H9 (cell line): Measurements from ENCODE around the gene DNLZ. TPM values are rescaled to one million over a fixed set of nuclear protein-coding genes. Genes with fewer than 3 reads are reported as not detected.

Experiments used
- DNase-seq: peaks from one replicate; pipeline ENCODE4 v3.0.0-alpha.2; 2017
- H2AFZ ChIP-seq: one replicate; pipeline ENCODE4 v1.6.1; 2013; ENCODE audit warnings: mild to moderate bottlenecking, low read length, control low read depth, moderate library complexity
- H2AK5ac ChIP-seq: 2 replicates; pipeline ENCODE4 v1.6.1; 2013; ENCODE audit warnings: low read length, control low read depth, mixed read lengths; ENCODE audit not compliant: insufficient read length
- H2BK120ac ChIP-seq: one replicate; pipeline ENCODE4 v1.6.1; 2013; ENCODE audit warnings: low read depth, mild to moderate bottlenecking, low read length, control low read depth, inconsistent platforms; ENCODE audit not compliant: poor library complexity, severe bottlenecking
- H2BK12ac ChIP-seq: 2 replicates; pipeline ENCODE4 v1.6.1; 2013; ENCODE audit warnings: low read length, control low read depth, mixed read lengths, low read depth; ENCODE audit not compliant: insufficient read length
- H2BK15ac ChIP-seq: 2 replicates; pipeline ENCODE4 v1.6.1; 2013; ENCODE audit warnings: low read depth, low read length, control low read depth
- H2BK20ac ChIP-seq: one replicate; pipeline ENCODE4 v1.6.1; 2013; ENCODE audit warnings: low read depth, mild to moderate bottlenecking, low read length, control low read depth, inconsistent platforms; ENCODE audit not compliant: poor library complexity, severe bottlenecking
- H2BK5ac ChIP-seq: 2 replicates; pipeline ENCODE4 v1.6.1; 2013; ENCODE audit warnings: low read length, control low read depth, mixed read lengths; ENCODE audit not compliant: insufficient read length
- H3K14ac ChIP-seq: 2 replicates; pipeline ENCODE4 v1.6.1; 2013; ENCODE audit warnings: low read length, control low read depth; ENCODE audit not compliant: insufficient read depth
- H3K18ac ChIP-seq: 2 replicates; pipeline ENCODE4 v1.6.1; 2013; ENCODE audit warnings: low read depth, mild to moderate bottlenecking, mixed read lengths, low read length, control low read depth; ENCODE audit not compliant: insufficient read length
- H3K23ac ChIP-seq: 2 replicates; pipeline ENCODE4 v1.6.1; 2013; ENCODE audit warnings: low read length, control low read depth, mixed read lengths, low read depth; ENCODE audit not compliant: insufficient read length
- H3K23me2 ChIP-seq: 2 replicates; pipeline ENCODE4 v1.6.1; 2013; ENCODE audit warnings: low read depth, mild to moderate bottlenecking, mixed read lengths, low read length, control low read depth; ENCODE audit not compliant: insufficient read length, poor library complexity, severe bottlenecking
- H3K27ac ChIP-seq: 2 replicates; pipeline ENCODE4 v1.5.1; 2013; ENCODE audit warnings: low read length, control low read depth, mixed read lengths, low read depth; ENCODE audit not compliant: insufficient read length
- H3K27me3 ChIP-seq: 2 replicates; pipeline ENCODE4 v1.6.1; 2013; ENCODE audit warnings: low read length, control low read depth, inconsistent platforms; ENCODE audit not compliant: insufficient read depth
- H3K4ac ChIP-seq: 2 replicates; pipeline ENCODE4 v1.6.1; 2013; ENCODE audit warnings: low read depth, mild to moderate bottlenecking, control low read depth, inconsistent platforms, low read length, moderate library complexity
- H3K4me1 ChIP-seq: 2 replicates; pipeline ENCODE4 v1.6.1; 2013; ENCODE audit warnings: low read length, control low read depth, inconsistent platforms; ENCODE audit not compliant: insufficient read depth
- H3K4me2 ChIP-seq: 2 replicates; pipeline ENCODE4 v1.6.1; 2013; ENCODE audit warnings: low read length, control low read depth, mixed read lengths; ENCODE audit not compliant: insufficient read length, insufficient read depth
- H3K56ac ChIP-seq: 2 replicates; pipeline ENCODE4 v1.6.1; 2013; ENCODE audit warnings: low read depth, mild to moderate bottlenecking, mixed read lengths, low read length, control low read depth; ENCODE audit not compliant: insufficient read length
- H3K79me1 ChIP-seq: 2 replicates; pipeline ENCODE4 v1.6.1; 2013; ENCODE audit warnings: low read depth, mild to moderate bottlenecking, moderate library complexity, low read length, control low read depth, inconsistent platforms; ENCODE audit not compliant: insufficient read depth, poor library complexity, severe bottlenecking
- H3K79me2 ChIP-seq: 2 replicates; pipeline ENCODE4 v1.6.1; 2013; ENCODE audit warnings: low read length, control low read depth, inconsistent platforms; ENCODE audit not compliant: insufficient read depth
- H3K9ac ChIP-seq: 2 replicates; pipeline ENCODE4 v1.6.1; 2013; ENCODE audit warnings: low read length, control low read depth, mixed read lengths; ENCODE audit not compliant: insufficient read length; ENCODE audit errors: extremely low read depth
- H3K9me3 ChIP-seq: one replicate; pipeline ENCODE4 v1.6.1; 2013; ENCODE audit warnings: low read depth, low read length, inconsistent platforms; ENCODE audit not compliant: control insufficient read depth
- H3T11ph ChIP-seq: one replicate; pipeline ENCODE4 v1.6.1; 2013; ENCODE audit warnings: mild to moderate bottlenecking, low read length, control low read depth, inconsistent platforms
- H4K20me1 ChIP-seq: one replicate; pipeline ENCODE4 v1.6.1; 2013; ENCODE audit not compliant: control insufficient read depth, insufficient read length, insufficient read depth
- H4K5ac ChIP-seq: 2 replicates; pipeline ENCODE4 v1.6.1; 2013; ENCODE audit warnings: low read depth, mild to moderate bottlenecking, mixed read lengths, low read length, control low read depth; ENCODE audit not compliant: insufficient read length
- H4K8ac ChIP-seq: replicated peaks from 2 replicates; pipeline ENCODE4 v1.6.1; 2013; ENCODE audit warnings: low read length, control low read depth, mixed read lengths, low read depth; ENCODE audit not compliant: insufficient read length
- H4K91ac ChIP-seq: 2 replicates; pipeline ENCODE4 v1.6.1; 2013; ENCODE audit warnings: low read depth, mild to moderate bottlenecking, moderate library complexity, mixed read lengths, low read length, control low read depth; ENCODE audit not compliant: insufficient read length
- H3K27ac Mint-ChIP-seq, 3 experiments: 2 replicates in 2 of 3; 3 replicates in 1 of 3; pipeline ENCODE4 v1.8.0; 2020 to 2021; ENCODE audit warnings: mixed read lengths in 3 of 3, mild to moderate bottlenecking in 1 of 3, moderate library complexity in 1 of 3
- H3K27me3 Mint-ChIP-seq: 2 replicates; pipeline ENCODE4 v1.8.0; 2021; ENCODE audit warnings: low read depth, mild to moderate bottlenecking, moderate library complexity, mixed read lengths
- H3K36me3 Mint-ChIP-seq, 3 experiments: 2 replicates in 2 of 3; 3 replicates in 1 of 3; pipeline ENCODE4 v1.8.0; 2020 to 2021; ENCODE audit warnings: low read depth in 3 of 3, mixed read lengths in 3 of 3; ENCODE audit not compliant: insufficient read depth in 1 of 3
- H3K4me1 Mint-ChIP-seq, 2 experiments: 2 replicates each; pipeline ENCODE4 v1.8.0; 2020; ENCODE audit warnings: mixed read lengths in 2 of 2
- H3K4me3 Mint-ChIP-seq, 2 experiments: 2 replicates in 1 of 2; 3 replicates in 1 of 2; pipeline ENCODE4 v1.8.0; 2020 to 2021; ENCODE audit warnings: mild to moderate bottlenecking in 2 of 2, mixed read lengths in 2 of 2, moderate library complexity in 1 of 2
- H3K9me3 Mint-ChIP-seq, 2 experiments: 2 replicates in 1 of 2; 3 replicates in 1 of 2; pipeline ENCODE4 v1.8.0; 2020; ENCODE audit warnings: mild to moderate bottlenecking in 2 of 2, mixed read lengths in 2 of 2, moderate library complexity in 1 of 2
- CTCF ChIP-seq: fragments of 200-600 bp; sonication (generic); conservative IDR thresholded peaks from 3 replicates; pipeline ENCODE4 v1.8.0; 2021; ENCODE audit warnings: antibody characterized with exemption, mild to moderate bottlenecking
- WGBS: extraction: QIAGEN DNeasy Blood & Tissue Kit; methylation state at CpG from one replicate; pipeline ENCODE4 v1.1.7; 2013; ENCODE audit warnings: missing lambda C conversion rate, low lambda C conversion rate, mixed read lengths; ENCODE audit not compliant: insufficient read length; ENCODE audit errors: extremely low coverage; 5-methylcytosine and 5-hydroxymethylcytosine counted together
- total RNA-seq: library from RNA; stranded (reverse); gene quantifications from 2 replicates; pipeline ENCODE4 v1.2.1, GENCODE V29; 2021

DNLZ gene
- total RNA-seq, 1 experiment from 2014 or later: 24.8 TPM

DNA sequence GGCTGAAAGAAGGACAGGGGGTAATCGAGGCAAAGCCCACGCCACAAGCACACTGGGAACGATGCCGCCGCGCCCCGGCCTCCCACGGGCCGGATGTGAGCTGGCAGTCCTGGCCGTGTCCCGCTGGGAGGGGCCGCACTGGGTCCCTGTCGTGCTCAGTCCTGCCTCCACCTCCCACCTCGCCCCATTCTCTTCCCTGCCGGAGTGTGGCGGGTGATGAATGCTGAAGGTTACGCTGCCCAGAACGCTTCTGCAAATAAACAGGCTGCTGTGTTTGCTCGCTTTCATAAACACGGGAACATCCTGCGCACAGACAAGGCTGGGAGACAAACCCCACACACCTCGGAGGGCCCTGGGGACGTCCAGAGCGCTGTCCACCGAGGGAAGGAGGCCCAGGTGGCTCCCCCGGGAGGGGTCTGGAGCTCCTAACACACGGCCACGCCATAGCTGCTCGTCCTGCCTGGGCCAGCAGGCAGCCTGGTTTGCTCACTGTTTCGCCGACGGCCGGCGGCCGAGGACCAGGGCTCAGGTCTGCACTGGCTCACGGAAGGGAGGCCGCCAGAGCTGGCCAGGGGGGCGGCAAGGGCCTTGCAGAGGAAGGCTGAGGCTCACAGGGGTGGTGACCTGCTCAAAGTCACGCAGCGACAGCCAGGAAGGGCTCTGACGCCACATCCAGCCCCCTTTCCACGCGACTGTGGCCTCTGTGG, 2.3 kb downstream of the DNLZ start:
- no peaks in the 10 kb centered on the region for H3K9me3 ChIP-seq
- H2AK5ac ChIP-seq: no peak overlapping the region
- no peak overlapping the region for H4K5ac ChIP-seq
- no peak for TF ChIP-seq CTCF
- no peaks in the 10 kb centered on the region for H3K79me2 ChIP-seq
- H2BK20ac ChIP-seq: no peak overlapping the region
- H2AFZ ChIP-seq: no peak overlapping the region
- H3K4me1 ChIP-seq: no peaks in the 10 kb centered on the region
- H4K20me1 ChIP-seq: no peaks in the 10 kb centered on the region
- H3K56ac ChIP-seq: no peak overlapping the region
- H4K8ac ChIP-seq: no peak overlapping the region
- no peak overlapping the region for H3K27ac Mint-ChIP-seq
- H2BK120ac ChIP-seq: no peak overlapping the region
- peaks cover 0 to 10% (median 3%) of the 10 kb centered on the region in 3 experiments; a peak in 4 of 7 replicates for H3K36me3 Mint-ChIP-seq
- no peak overlapping the region for H3K4me3 Mint-ChIP-seq
- H3K9ac ChIP-seq: no peak overlapping the region
- H3T11ph ChIP-seq: no peak overlapping the region
- H3K9me3 Mint-ChIP-seq: no peaks in the 10 kb centered on the region
- no peak overlapping the region for H3K23ac ChIP-seq
- H3K27ac ChIP-seq: no peak overlapping the region
- H3K79me1 ChIP-seq: no peaks in the 10 kb centered on the region
- no peak overlapping the region for H3K14ac ChIP-seq
- H2BK15ac ChIP-seq: no peak overlapping the region
- H3K4me1 Mint-ChIP-seq: peaks cover 3 to 5% of the 10 kb centered on the region in 2 experiments; a peak in 1 of 4 replicates
- H3K4me2 ChIP-seq: no peak overlapping the region
- H3K27me3 Mint-ChIP-seq: peaks cover 1% of the 10 kb centered on the region; the same call in 1 of the 2 replicates
- no peaks in the 10 kb centered on the region for H3K23me2 ChIP-seq
- no CpG with 5 or more reads among the region's 43 CpGs for WGBS
- no peak overlapping the region for H4K91ac ChIP-seq
- no peak overlapping the region for H2BK12ac ChIP-seq
- no peak for DNase-seq
- no peaks in the 10 kb centered on the region for H3K27me3 ChIP-seq
- H3K4ac ChIP-seq: no peak overlapping the region
- H2BK5ac ChIP-seq: no peak overlapping the region
- no peak overlapping the region for H3K18ac ChIP-seq
